PFSK-1 (cell line): Measurements from ENCODE around the gene NSMCE1.

Experiments used
- POLR2AphosphoS5 ChIP-seq: IDR thresholded peaks from 2 replicates; pipeline ENCODE4 v1.6.1; 2012; ENCODE audit warnings: low read depth, mild to moderate bottlenecking, control low read depth, low read length, moderate library complexity
- REST ChIP-seq, 2 experiments: IDR thresholded peaks; 2 replicates each; pipeline versions ENCODE4 v1.6.1 to v1.8.0; 2011 to 2012; ENCODE audit warnings: low read depth in 2 of 2, low read length in 2 of 2, control low read depth in 1 of 2, inconsistent platforms in 1 of 2, mild to moderate bottlenecking in 1 of 2, moderate library complexity in 1 of 2; ENCODE audit not compliant: insufficient read depth in 1 of 2
- TAF1 ChIP-seq: IDR thresholded peaks from 2 replicates; pipeline ENCODE4 v1.6.1; 2012; ENCODE audit warnings: low read length, control low read depth, borderline replicate concordance; ENCODE audit not compliant: insufficient read depth

DNA sequence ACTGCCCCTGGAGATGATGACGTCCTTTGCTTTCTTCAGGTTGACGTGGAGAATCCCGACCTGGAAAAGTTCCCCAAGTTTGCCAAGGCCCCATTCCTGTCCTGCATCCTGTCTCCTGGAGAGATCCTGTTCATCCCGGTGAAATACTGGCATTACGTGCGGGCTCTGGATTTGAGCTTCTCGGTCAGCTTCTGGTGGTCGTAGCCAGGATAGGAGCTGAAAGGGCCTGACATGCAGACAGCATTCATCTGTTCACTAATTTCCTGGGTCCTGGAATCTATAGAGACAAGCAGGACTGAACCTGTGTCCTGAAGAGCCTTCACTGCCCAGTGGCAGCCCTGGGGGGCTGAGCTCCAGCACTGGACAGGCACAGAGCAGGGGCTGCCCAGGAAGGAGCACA is 48.0 kb downstream of the NSMCE1 start:
- TF ChIP-seq TAF1: no peak
- no peak for TF ChIP-seq REST (IDR thresholded peaks at IDR 0.05; ENCODE audit: insufficient read depth in 1 of 2, low read depth in 2 of 2, low read length in 2 of 2)
- no peak for TF ChIP-seq POLR2AphosphoS5
